Panc1 (cell line): ENCODE data around the gene TFEB. TPM values are rescaled to one million over a fixed set of nuclear protein-coding genes. Genes with fewer than 3 reads are reported as not detected.

Experiments
- ATAC-seq: fragments of 200-7000 bp; cut with Tn5 transposase; 2 replicates; pipeline ENCODE4 v1.9.1; 2020; ENCODE audit warnings: mild to moderate bottlenecking, moderate library complexity
- BruUV-seq: library from RNA; stranded (reverse); fragments of 400-500 nt; replicated peaks from 2 replicates; lab custom pipeline; 2021; lab: Mats Ljungman, UMichigan
- CTCF ChIA-PET: fragments of 300-600 bp; sonication (Branson Sonifier 250); formaldehyde crosslinking; loops from one replicate; lab custom pipeline; 2022; ENCODE audit warnings: antibody characterized with exemption; lab: Charles Lee
- POLR2A ChIA-PET: fragments of 300-600 bp; sonication (Branson Sonifier 250); formaldehyde crosslinking; loops from one replicate; lab custom pipeline; 2022; ENCODE audit warnings: antibody characterized with exemption; lab: Charles Lee
- DNase-seq: peaks from one replicate; pipeline ENCODE4 v3.0.0-alpha.2; 2010; ENCODE audit warnings: low read depth, low spot score
- H3K27ac ChIP-seq: 2 replicates; pipeline ENCODE4 v1.5.1; 2011; ENCODE audit warnings: mild to moderate bottlenecking, low read length, inconsistent platforms
- H3K27me3 ChIP-seq: fragments of 200-500 bp; sonication (Bioruptor generic); 2 replicates; pipeline ENCODE4 v1.6.0; 2014; ENCODE audit warnings: low read length, inconsistent platforms; ENCODE audit not compliant: control insufficient read depth, insufficient read depth
- H3K36me3 ChIP-seq: fragments of 200-500 bp; sonication (Bioruptor generic); 2 replicates; pipeline ENCODE4 v1.5.1; 2014; ENCODE audit warnings: inconsistent platforms, mild to moderate bottlenecking, low read length, moderate library complexity; ENCODE audit not compliant: control insufficient read depth, insufficient read depth
- H3K4me1 ChIP-seq: 2 replicates; pipeline ENCODE4 v1.5.1; 2011; ENCODE audit warnings: inconsistent platforms, mild to moderate bottlenecking, low read length, moderate library complexity; ENCODE audit not compliant: control insufficient read depth, insufficient read depth
- H3K4me3 ChIP-seq, 2 experiments: 2 replicates each; pipeline ENCODE4 v1.5.1; 2011 to 2012; ENCODE audit warnings: low read depth in 2 of 2, low read length in 2 of 2, mild to moderate bottlenecking in 2 of 2, inconsistent platforms in 1 of 2, moderate library complexity in 1 of 2
- H3K9me3 ChIP-seq: fragments of 200-500 bp; sonication (Bioruptor generic); 2 replicates; pipeline ENCODE4 v1.5.1; 2014; ENCODE audit warnings: low read depth, mild to moderate bottlenecking, inconsistent platforms, low read length, moderate library complexity; ENCODE audit not compliant: control insufficient read depth, insufficient read depth
- POLR2AphosphoS5 ChIP-seq: IDR thresholded peaks from 2 replicates; pipeline ENCODE4 v1.6.1; 2012; ENCODE audit warnings: mild to moderate bottlenecking, low read depth, low read length, moderate library complexity
- SIN3A ChIP-seq: IDR thresholded peaks from 2 replicates; pipeline ENCODE4 v1.6.1; 2012; ENCODE audit warnings: low read depth, mild to moderate bottlenecking, low read length, moderate library complexity, borderline replicate concordance; ENCODE audit not compliant: insufficient read depth
- TCF7L2 ChIP-seq: IDR thresholded peaks from 2 replicates; pipeline ENCODE4 v1.6.1; 2011; ENCODE audit warnings: mild to moderate bottlenecking, low read depth, low read length, inconsistent platforms
- in situ Hi-C: cut with HindIII; loops from 2 replicates; pipeline ENCODE4 v1.10.0; 2016; ENCODE audit warnings: low sequenced_read_pairs, low pct_unique_long_range_greater_than_20kb
- intact Hi-C: fragments of 100-400 bp; cut with micrococcal nuclease; formaldehyde crosslinking; loops from one replicate; pipeline ENCODE4 v1.10.0; 2022; ENCODE audit not compliant: unreplicated experiment
- total RNA-seq: library from RNA; stranded (reverse); gene quantifications from one replicate; pipeline ENCODE4 v1.2.1, GENCODE V29; 2021; ENCODE audit not compliant: unreplicated experiment
- TF ChIP-seq, protein P1 (sequence below): fragments of 450-650 bp; IDR thresholded peaks from 2 replicates; pipeline ENCODE4 v1.5.1; 2017; ENCODE audit warnings: mild to moderate bottlenecking
- TF ChIP-seq, protein P2 (sequence below), 2 experiments: IDR thresholded peaks; 2 replicates each; pipeline ENCODE4 v1.6.1; 2011 to 2012; ENCODE audit warnings: low read depth in 2 of 2, control low read depth in 1 of 2, low read length in 1 of 2, mild to moderate bottlenecking in 1 of 2, moderate library complexity in 1 of 2; ENCODE audit not compliant: insufficient read depth in 1 of 2

TFEB gene
- total RNA-seq, 1 experiment from 2014 or later, result 13.3 TPM

DNA sequence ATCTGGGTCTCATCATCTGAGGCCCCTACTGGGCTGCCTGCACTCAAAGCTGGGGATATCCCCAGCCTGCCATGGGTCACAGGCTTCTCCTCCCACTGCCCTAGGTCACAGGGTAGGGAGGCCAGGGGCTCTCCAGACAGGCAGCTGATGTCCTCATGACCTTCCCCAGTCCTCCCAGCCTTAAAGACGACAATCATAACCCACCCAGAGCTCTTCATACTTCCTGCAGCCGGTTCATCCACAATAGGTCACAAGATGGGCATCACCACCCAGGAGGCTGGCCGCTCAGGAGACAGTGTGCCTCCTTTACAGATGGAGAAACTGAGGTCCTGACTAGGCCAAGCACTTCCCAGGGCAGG, 15.2 kb downstream of the TFEB start:
- CTCF ChIA-PET, result no interaction called here
- Histone ChIP-seq H3K27me3 (no peaks in the 10 kb centered on the region), H3K36me3 (no peaks in the 10 kb centered on the region), H3K4me3 (no peak overlapping the region), H3K4me1 (peaks cover 17% of the 10 kb centered on the region), H3K9me3 (no peaks in the 10 kb centered on the region), H3K27ac (no peak overlapping the region)
- intact Hi-C loops, result no loop called here
- no TSS peak for BruUV-seq
- TF ChIP-seq, protein P1, sequence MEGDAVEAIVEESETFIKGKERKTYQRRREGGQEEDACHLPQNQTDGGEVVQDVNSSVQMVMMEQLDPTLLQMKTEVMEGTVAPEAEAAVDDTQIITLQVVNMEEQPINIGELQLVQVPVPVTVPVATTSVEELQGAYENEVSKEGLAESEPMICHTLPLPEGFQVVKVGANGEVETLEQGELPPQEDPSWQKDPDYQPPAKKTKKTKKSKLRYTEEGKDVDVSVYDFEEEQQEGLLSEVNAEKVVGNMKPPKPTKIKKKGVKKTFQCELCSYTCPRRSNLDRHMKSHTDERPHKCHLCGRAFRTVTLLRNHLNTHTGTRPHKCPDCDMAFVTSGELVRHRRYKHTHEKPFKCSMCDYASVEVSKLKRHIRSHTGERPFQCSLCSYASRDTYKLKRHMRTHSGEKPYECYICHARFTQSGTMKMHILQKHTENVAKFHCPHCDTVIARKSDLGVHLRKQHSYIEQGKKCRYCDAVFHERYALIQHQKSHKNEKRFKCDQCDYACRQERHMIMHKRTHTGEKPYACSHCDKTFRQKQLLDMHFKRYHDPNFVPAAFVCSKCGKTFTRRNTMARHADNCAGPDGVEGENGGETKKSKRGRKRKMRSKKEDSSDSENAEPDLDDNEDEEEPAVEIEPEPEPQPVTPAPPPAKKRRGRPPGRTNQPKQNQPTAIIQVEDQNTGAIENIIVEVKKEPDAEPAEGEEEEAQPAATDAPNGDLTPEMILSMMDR, result no peak
- no peak for TF ChIP-seq TCF7L2
- TF ChIP-seq, protein P2, sequence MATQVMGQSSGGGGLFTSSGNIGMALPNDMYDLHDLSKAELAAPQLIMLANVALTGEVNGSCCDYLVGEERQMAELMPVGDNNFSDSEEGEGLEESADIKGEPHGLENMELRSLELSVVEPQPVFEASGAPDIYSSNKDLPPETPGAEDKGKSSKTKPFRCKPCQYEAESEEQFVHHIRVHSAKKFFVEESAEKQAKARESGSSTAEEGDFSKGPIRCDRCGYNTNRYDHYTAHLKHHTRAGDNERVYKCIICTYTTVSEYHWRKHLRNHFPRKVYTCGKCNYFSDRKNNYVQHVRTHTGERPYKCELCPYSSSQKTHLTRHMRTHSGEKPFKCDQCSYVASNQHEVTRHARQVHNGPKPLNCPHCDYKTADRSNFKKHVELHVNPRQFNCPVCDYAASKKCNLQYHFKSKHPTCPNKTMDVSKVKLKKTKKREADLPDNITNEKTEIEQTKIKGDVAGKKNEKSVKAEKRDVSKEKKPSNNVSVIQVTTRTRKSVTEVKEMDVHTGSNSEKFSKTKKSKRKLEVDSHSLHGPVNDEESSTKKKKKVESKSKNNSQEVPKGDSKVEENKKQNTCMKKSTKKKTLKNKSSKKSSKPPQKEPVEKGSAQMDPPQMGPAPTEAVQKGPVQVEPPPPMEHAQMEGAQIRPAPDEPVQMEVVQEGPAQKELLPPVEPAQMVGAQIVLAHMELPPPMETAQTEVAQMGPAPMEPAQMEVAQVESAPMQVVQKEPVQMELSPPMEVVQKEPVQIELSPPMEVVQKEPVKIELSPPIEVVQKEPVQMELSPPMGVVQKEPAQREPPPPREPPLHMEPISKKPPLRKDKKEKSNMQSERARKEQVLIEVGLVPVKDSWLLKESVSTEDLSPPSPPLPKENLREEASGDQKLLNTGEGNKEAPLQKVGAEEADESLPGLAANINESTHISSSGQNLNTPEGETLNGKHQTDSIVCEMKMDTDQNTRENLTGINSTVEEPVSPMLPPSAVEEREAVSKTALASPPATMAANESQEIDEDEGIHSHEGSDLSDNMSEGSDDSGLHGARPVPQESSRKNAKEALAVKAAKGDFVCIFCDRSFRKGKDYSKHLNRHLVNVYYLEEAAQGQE (IDR thresholded peaks at IDR 0.05; ENCODE audit: insufficient read depth in 1 of 2, low read depth in 2 of 2, low read length in 1 of 2), result no peak
- no peak for TF ChIP-seq SIN3A
- TF ChIP-seq POLR2AphosphoS5, result no peak
- POLR2A ChIA-PET, result no interaction called here
- in situ Hi-C loops, result no loop called here
- DNase-seq (no peak), ATAC-seq (no peak)

DNA sequence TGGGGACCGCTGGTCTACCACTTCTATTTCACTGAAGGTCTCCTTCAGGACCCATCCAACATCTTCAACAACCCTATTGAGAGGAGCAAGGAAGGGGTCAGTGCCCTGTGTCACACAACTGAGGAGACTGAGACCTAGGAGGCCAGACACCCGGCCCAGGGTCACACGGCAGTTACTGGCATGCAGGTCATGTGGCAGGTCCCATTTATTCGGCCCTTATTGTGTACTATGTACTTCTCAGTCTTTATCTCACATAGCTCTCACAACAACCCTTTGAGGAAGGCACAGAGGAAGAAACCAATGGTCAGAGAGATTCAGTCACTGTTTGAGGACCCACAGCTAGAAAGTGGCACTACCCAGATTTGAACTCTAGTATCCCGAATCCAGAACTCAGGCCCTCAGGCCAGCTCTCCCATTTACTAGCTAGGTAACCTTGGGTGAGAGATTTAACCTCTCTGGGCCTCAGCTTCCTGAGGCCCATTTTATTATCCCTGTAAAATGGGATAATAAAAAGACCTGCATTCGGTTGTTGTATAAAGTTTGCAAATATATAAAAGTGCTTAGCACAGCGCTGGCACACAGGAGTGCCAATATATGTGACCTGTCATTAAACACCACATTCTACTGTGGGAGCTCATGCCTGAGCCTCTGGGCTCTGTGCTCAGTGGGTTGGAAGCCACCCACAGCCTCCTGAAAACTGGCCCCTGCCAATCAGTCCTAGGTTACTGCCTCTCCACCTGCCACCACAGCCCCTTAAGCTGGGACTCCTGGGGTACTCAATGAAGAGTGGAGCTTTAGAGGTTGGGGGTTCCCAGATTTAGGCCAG, 15.8 kb downstream of the TFEB start:
- Histone ChIP-seq H3K4me3 (no peak overlapping the region), H3K27me3 (no peaks in the 10 kb centered on the region), H3K36me3 (no peaks in the 10 kb centered on the region), H3K27ac (no peak overlapping the region), H3K9me3 (no peaks in the 10 kb centered on the region), H3K4me1 (peaks cover 17% of the 10 kb centered on the region)
- POLR2A ChIA-PET, result no interaction called here
- ATAC-seq (no peak), DNase-seq (no peak)
- TF ChIP-seq SIN3A, result no peak
- in situ Hi-C loops (no loop called here), intact Hi-C loops (no loop called here)
- no TSS peak for BruUV-seq
- CTCF ChIA-PET, result no interaction called here

DNA sequence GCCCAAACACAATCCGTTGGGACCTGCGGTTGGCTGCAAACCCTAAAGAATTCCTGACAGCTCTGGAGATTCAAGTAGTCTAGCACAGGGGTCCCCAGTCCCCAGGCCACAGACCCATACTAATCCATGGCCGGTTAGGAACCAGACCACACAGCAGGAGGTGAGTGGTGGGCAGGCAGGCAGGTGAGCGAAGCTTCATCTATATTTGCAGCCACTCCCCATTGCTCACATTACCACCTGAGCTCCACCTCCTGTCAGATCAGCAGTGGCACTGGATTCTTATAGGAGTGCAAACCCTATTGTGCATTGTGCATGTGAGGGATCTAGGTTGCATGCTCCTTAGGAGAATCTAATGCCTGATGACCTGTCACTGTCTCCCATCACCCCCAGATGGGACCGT, 16.6 kb downstream of the TFEB start:
- in situ Hi-C loops, result no loop called here
- Histone ChIP-seq H3K9me3 (no peaks in the 10 kb centered on the region), H3K4me3 (no peak overlapping the region), H3K27me3 (no peaks in the 10 kb centered on the region), H3K27ac (no peak overlapping the region), H3K4me1 (peaks cover 22% of the 10 kb centered on the region), H3K36me3 (no peaks in the 10 kb centered on the region)
- TF ChIP-seq TCF7L2 (no peak), POLR2AphosphoS5 (no peak), SIN3A (no peak)
- TF ChIP-seq, protein P2 (IDR thresholded peaks at IDR 0.05; ENCODE audit: insufficient read depth in 1 of 2, low read depth in 2 of 2, low read length in 1 of 2), result no peak
- TF ChIP-seq, protein P1, result no peak
- DNase-seq, result no peak
- BruUV-seq, result no TSS peak
- CTCF ChIA-PET, result no interaction called here
- POLR2A ChIA-PET, result no interaction called here
- no peak for ATAC-seq
- intact Hi-C loops, result no loop called here
